ACHN (cell line): Measurements from ENCODE around the gene PLA2G12A.
"Not testable (repeated sequence)": the region's sequence is repeated elsewhere in the genome, so short reads cannot be mapped to it uniquely, and the experiment has no call there.

ENCODE experiments used
- DNase-seq: peaks from one replicate; pipeline ENCODE4 v3.0.0-alpha.2; 2015
- in situ Hi-C: cut with HindIII; loops from 2 replicates; pipeline ENCODE4 v1.10.0; 2017; ENCODE audit warnings: low sequenced_read_pairs, low pct_ligation_motif_present, low pct_unique_long_range_greater_than_20kb

PLA2G12A gene

GRCh38 chr4:109690690-109691410 is 39.0 kb downstream of the PLA2G12A start:
- in situ Hi-C loops: no loop called here
- no peak for DNase-seq

GRCh38 chr4:109684727-109685126 is 45.1 kb downstream of the PLA2G12A start:
- DNase-seq: no peak
- in situ Hi-C loops: no loop called here

GRCh38 chr4:109683621-109684253 is 46.1 kb downstream of the PLA2G12A start:
- DNase-seq: no peak
- in situ Hi-C loops: no loop called here

- DNase-seq: no peak
- in situ Hi-C loops: no loop called here
Measured at GRCh38 chr4:109682875-109683274, 47.0 kb downstream of the PLA2G12A start.

- DNase-seq, in situ Hi-C loops: not testable (repeated sequence)
Measured at GRCh38 chr4:109678925-109679324, 50.9 kb downstream of the PLA2G12A start.

GRCh38 chr4:109678472-109678871 is 51.4 kb downstream of the PLA2G12A start:
- in situ Hi-C loops, DNase-seq: not testable (repeated sequence)

GRCh38 chr4:109676886-109677285 is 53.0 kb downstream of the PLA2G12A start:
- no peak for DNase-seq
- in situ Hi-C loops: no loop called here

- no peak for DNase-seq
- in situ Hi-C loops: no loop called here
Measured at GRCh38 chr4:109675843-109676242, 54.0 kb downstream of the PLA2G12A start.

- in situ Hi-C loops: no loop called here
- no peak for DNase-seq
Measured at GRCh38 chr4:109675181-109675580, 54.7 kb downstream of the PLA2G12A start.

- DNase-seq: no peak
- in situ Hi-C loops: no loop called here
Measured at GRCh38 chr4:109673303-109673702, 56.6 kb downstream of the PLA2G12A start.

- no peak for DNase-seq
- in situ Hi-C loops: no loop called here
Measured at GRCh38 chr4:109672169-109672930, 57.5 kb downstream of the PLA2G12A start.

GRCh38 chr4:109671350-109671749 is 58.5 kb downstream of the PLA2G12A start:
- in situ Hi-C loops: no loop called here
- no peak for DNase-seq

GRCh38 chr4:109665783-109666485 is 63.9 kb downstream of the PLA2G12A start:
- DNase-seq: no peak
- in situ Hi-C loops: no loop called here

GRCh38 chr4:109662771-109663170 is 67.1 kb downstream of the PLA2G12A start:
- in situ Hi-C loops: no loop called here
- no peak for DNase-seq

- no peak for DNase-seq
- in situ Hi-C loops: no loop called here
Measured at GRCh38 chr4:109662116-109662515, 67.8 kb downstream of the PLA2G12A start.
